HepG2 (cell line): Measurements from ENCODE around the gene NOP9. TPM values are rescaled to one million over a fixed set of nuclear protein-coding genes. Genes with fewer than 3 reads are reported as not detected.

ENCODE experiments used
- CCAR2 ChIP-seq: fragments of 200-400 bp; formaldehyde crosslinking; optimal IDR thresholded peaks from 2 replicates; pipeline ENCODE3; 2018; ENCODE audit warnings: low read depth, mild to moderate bottlenecking, low read length, moderate library complexity
- ETV5 ChIP-seq: IDR thresholded peaks from 2 replicates; pipeline ENCODE4 v1.6.1; 2018; ENCODE audit warnings: missing biosample characterization, missing genetic modification reagents, inconsistent platforms, borderline replicate concordance
- HOXA3 ChIP-seq: sonication (generic); formaldehyde crosslinking; IDR thresholded peaks from 2 replicates; pipeline ENCODE4 v1.5.0; 2020; ENCODE audit warnings: missing genetic modification reagents
- KDM3A ChIP-seq: IDR thresholded peaks from 2 replicates; pipeline ENCODE4 v1.6.1; 2018; ENCODE audit warnings: low read depth, missing compliant biosample characterization
- MIXL1 ChIP-seq: IDR thresholded peaks from 2 replicates; pipeline ENCODE4 v1.6.1; 2016
- PHF21A ChIP-seq: sonication (generic); formaldehyde crosslinking; IDR thresholded peaks from 2 replicates; pipeline ENCODE4 v1.5.0; 2020; ENCODE audit warnings: mild to moderate bottlenecking, missing genetic modification reagents
- SMC3 ChIP-seq: IDR thresholded peaks from 2 replicates; pipeline ENCODE4 v1.6.1; 2011; ENCODE audit warnings: low read length, improper control_type of control experiment
- SP1 ChIP-seq, 2 experiments: fragments of 450-650 bp in 1 of 2; sonication (generic) in 1 of 2; formaldehyde crosslinking in 1 of 2; IDR thresholded peaks; 2 replicates each; pipeline versions ENCODE4 v1.4.0 to v1.6.1; 2016 to 2020; ENCODE audit warnings: missing genetic modification reagents in 1 of 2
- SRSF9 ChIP-seq: fragments of 200-400 bp; formaldehyde crosslinking; IDR thresholded peaks from 2 replicates; pipeline ENCODE4 v1.6.1; 2018; ENCODE audit warnings: borderline replicate concordance, mild to moderate bottlenecking, low read depth, low read length; ENCODE audit not compliant: insufficient read depth, poor library complexity, severe bottlenecking
- XBP1 ChIP-seq: sonication (generic); formaldehyde crosslinking; IDR thresholded peaks from 2 replicates; pipeline ENCODE4 v1.5.0; 2020; ENCODE audit warnings: missing genetic modification reagents
- ZFY ChIP-seq: sonication (generic); formaldehyde crosslinking; IDR thresholded peaks from 2 replicates; pipeline ENCODE4 v1.4.0; 2020; ENCODE audit warnings: missing genetic modification reagents
- ZMYM2 ChIP-seq: sonication (generic); formaldehyde crosslinking; IDR thresholded peaks from 2 replicates; pipeline ENCODE4 v1.8.0; 2022; ENCODE audit warnings: mild to moderate bottlenecking, missing genetic modification reagents
- ZNF121 ChIP-seq: sonication (generic); formaldehyde crosslinking; IDR thresholded peaks from 2 replicates; pipeline ENCODE4 v1.5.0; 2020; ENCODE audit warnings: mild to moderate bottlenecking, missing genetic modification reagents
- ZNF3 ChIP-seq: IDR thresholded peaks from 2 replicates; pipeline ENCODE4 v1.7.0; 2017; ENCODE audit warnings: inconsistent platforms
- ZNF75D ChIP-seq: sonication (generic); formaldehyde crosslinking; IDR thresholded peaks from 2 replicates; pipeline ENCODE4 v1.8.1; 2023; ENCODE audit warnings: missing genetic modification reagents, mild to moderate bottlenecking, borderline replicate concordance
- polyA plus RNA-seq, 8 experiments: library from polyadenylated mRNA; depleted of rRNA in 3 of 8; stranded (reverse) in 7 of 8; unstranded in 1 of 8; fragments of >200 nt; fragmentation: Illumina TruSeq in 4 of 8; extraction: Trizol in 4 of 8; gene quantifications; 2 replicates each; pipeline versions ENCODE4 v1.2.1 to v1.2.3, GENCODE V29; 2011 to 2016; ENCODE audit warnings: low read depth in 4 of 8, missing spikeins in 1 of 8, mixed read lengths in 1 of 8; ENCODE audit not compliant: insufficient read depth in 1 of 8
- total RNA-seq, 5 experiments: library from RNA; depleted of rRNA; stranded (reverse); fragments of >200 nt; fragmentation: Illumina TruSeq; extraction: Trizol; gene quantifications; 2 replicates each; pipeline ENCODE4 v1.2.3, GENCODE V29; 2016; ENCODE audit warnings: low read depth in 1 of 5
- TF ChIP-seq, protein P1 (sequence below): sonication (generic); formaldehyde crosslinking; IDR thresholded peaks from 2 replicates; pipeline ENCODE4 v1.4.0; 2020; ENCODE audit warnings: low read depth, missing genetic modification reagents
- TF ChIP-seq, protein P2 (sequence below): IDR thresholded peaks from 2 replicates; pipeline ENCODE4 v1.6.1; 2016; ENCODE audit warnings: low read depth, control low read depth
- TF ChIP-seq, protein P3 (sequence below): sonication (generic); formaldehyde crosslinking; IDR thresholded peaks from 2 replicates; pipeline ENCODE4 v1.5.0; 2020; ENCODE audit warnings: missing genetic modification reagents, mild to moderate bottlenecking, borderline replicate concordance
- TF ChIP-seq, protein P4 (sequence below): sonication (generic); formaldehyde crosslinking; IDR thresholded peaks from 2 replicates; pipeline ENCODE4 v1.4.0; 2020; ENCODE audit warnings: missing genetic modification reagents
- TF ChIP-seq, protein P5 (sequence below): sonication (generic); formaldehyde crosslinking; IDR thresholded peaks from 2 replicates; pipeline ENCODE4 v1.4.0; 2020; ENCODE audit warnings: mild to moderate bottlenecking, missing genetic modification reagents
- TF ChIP-seq, protein P6 (sequence below): sonication (generic); formaldehyde crosslinking; IDR thresholded peaks from 2 replicates; pipeline ENCODE4 v1.4.0; 2020; ENCODE audit warnings: missing genetic modification reagents; ENCODE audit errors: not compliant biosample characterization

NOP9 gene
- total and polyA plus RNA-seq, 2 of the 13 experiments (the other 11 are each of a cell fraction or from before 2014, with no cell fraction given), result 24.5 to 61.6 TPM

DNA sequence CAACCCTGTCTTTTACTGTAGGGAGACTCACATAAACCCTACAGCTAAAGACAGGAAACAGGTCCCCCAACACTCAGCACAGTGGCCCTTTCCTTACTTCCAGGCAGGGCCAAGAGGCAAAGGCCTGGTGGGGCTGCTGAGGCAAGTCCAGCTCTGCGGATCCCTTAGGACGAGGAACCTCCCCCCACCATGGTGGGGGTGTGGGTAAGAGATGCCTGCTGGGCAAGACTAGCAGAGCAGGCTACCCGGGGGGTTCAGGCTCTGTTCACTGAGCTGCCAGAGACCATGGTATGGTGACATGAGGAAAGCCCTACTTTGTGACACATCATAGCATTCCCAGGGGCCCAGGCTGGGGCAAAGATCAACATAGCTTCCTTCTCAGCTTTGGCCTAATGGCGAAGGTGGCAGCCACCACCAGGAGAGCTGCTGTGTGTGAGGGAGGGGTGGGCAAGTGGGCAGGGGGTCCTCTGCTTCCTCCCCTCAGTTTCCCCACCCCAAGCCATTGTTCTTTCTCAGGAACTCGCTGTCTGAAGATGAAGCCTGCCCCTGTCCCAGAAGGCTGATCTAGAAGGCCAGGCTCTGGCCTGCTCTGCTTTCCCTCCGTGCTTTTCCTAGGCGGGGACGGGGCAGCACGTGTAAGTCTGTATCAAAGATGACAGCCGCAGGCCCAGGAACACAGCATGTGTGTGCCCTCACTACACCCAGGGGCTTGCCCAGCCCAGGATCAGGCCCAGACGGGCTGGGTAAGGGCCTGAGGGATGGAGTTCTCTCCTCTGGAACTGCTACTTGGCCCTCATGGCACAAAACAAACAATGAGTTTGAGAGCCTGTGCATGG lies 47.1 kb upstream of the NOP9 start (continued):
- TF ChIP-seq, protein P1, sequence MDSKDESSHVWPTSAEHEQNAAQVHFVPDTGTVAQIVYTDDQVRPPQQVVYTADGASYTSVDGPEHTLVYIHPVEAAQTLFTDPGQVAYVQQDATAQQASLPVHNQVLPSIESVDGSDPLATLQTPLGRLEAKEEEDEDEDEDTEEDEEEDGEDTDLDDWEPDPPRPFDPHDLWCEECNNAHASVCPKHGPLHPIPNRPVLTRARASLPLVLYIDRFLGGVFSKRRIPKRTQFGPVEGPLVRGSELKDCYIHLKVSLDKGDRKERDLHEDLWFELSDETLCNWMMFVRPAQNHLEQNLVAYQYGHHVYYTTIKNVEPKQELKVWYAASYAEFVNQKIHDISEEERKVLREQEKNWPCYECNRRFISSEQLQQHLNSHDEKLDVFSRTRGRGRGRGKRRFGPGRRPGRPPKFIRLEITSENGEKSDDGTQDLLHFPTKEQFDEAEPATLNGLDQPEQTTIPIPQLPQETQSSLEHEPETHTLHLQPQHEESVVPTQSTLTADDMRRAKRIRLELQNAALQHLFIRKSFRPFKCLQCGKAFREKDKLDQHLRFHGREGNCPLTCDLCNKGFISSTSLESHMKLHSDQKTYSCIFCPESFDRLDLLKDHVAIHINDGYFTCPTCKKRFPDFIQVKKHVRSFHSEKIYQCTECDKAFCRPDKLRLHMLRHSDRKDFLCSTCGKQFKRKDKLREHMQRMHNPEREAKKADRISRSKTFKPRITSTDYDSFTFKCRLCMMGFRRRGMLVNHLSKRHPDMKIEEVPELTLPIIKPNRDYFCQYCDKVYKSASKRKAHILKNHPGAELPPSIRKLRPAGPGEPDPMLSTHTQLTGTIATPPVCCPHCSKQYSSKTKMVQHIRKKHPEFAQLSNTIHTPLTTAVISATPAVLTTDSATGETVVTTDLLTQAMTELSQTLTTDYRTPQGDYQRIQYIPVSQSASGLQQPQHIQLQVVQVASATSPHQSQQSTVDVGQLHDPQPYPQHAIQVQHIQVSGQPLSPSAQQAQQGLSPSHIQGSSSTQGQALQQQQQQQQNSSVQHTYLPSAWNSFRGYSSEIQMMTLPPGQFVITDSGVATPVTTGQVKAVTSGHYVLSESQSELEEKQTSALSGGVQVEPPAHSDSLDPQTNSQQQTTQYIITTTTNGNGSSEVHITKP (CRISPR knock-in tag), result peak; percentile 83
- TF ChIP-seq, protein P2, sequence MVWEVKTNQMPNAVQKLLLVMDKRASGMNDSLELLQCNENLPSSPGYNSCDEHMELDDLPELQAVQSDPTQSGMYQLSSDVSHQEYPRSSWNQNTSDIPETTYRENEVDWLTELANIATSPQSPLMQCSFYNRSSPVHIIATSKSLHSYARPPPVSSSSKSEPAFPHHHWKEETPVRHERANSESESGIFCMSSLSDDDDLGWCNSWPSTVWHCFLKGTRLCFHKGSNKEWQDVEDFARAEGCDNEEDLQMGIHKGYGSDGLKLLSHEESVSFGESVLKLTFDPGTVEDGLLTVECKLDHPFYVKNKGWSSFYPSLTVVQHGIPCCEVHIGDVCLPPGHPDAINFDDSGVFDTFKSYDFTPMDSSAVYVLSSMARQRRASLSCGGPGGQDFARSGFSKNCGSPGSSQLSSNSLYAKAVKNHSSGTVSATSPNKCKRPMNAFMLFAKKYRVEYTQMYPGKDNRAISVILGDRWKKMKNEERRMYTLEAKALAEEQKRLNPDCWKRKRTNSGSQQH (CRISPR knock-in tag), result peak; percentile 92
- no peak for TF ChIP-seq ZNF3
- TF ChIP-seq HOXA3, result peak; percentile 82
- TF ChIP-seq, protein P3, sequence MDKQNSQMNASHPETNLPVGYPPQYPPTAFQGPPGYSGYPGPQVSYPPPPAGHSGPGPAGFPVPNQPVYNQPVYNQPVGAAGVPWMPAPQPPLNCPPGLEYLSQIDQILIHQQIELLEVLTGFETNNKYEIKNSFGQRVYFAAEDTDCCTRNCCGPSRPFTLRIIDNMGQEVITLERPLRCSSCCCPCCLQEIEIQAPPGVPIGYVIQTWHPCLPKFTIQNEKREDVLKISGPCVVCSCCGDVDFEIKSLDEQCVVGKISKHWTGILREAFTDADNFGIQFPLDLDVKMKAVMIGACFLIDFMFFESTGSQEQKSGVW (CRISPR knock-in tag), result no peak
- TF ChIP-seq, protein P4, sequence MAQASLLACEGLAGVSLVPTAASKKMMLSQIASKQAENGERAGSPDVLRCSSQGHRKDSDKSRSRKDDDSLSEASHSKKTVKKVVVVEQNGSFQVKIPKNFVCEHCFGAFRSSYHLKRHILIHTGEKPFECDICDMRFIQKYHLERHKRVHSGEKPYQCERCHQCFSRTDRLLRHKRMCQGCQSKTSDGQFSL (CRISPR knock-in tag), result peak; percentile 84
- TF ChIP-seq PHF21A, result no peak
- TF ChIP-seq, protein P5, sequence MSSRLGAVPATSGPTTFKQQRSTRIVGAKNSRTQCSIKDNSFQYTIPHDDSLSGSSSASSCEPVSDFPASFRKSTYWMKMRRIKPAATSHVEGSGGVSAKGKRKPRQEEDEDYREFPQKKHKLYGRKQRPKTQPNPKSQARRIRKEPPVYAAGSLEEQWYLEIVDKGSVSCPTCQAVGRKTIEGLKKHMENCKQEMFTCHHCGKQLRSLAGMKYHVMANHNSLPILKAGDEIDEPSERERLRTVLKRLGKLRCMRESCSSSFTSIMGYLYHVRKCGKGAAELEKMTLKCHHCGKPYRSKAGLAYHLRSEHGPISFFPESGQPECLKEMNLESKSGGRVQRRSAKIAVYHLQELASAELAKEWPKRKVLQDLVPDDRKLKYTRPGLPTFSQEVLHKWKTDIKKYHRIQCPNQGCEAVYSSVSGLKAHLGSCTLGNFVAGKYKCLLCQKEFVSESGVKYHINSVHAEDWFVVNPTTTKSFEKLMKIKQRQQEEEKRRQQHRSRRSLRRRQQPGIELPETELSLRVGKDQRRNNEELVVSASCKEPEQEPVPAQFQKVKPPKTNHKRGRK, result peak; percentile 53; the same call in 1 of the 2 replicates
- peak; percentile 65; the same call in 1 of the 2 replicates for TF ChIP-seq KDM3A
- no peak for TF ChIP-seq CCAR2
- TF ChIP-seq XBP1 (CRISPR knock-in tag), result peak; percentile 77; the same call in 1 of the 2 replicates
- no peak for TF ChIP-seq SP1 (IDR thresholded peaks at IDR 0.05)
- no peak for TF ChIP-seq SP1 (CRISPR knock-in tag; IDR thresholded peaks at IDR 0.05)
- no peak for TF ChIP-seq ZNF75D (CRISPR knock-in tag)
- TF ChIP-seq SRSF9, result no peak
- TF ChIP-seq, protein P6, sequence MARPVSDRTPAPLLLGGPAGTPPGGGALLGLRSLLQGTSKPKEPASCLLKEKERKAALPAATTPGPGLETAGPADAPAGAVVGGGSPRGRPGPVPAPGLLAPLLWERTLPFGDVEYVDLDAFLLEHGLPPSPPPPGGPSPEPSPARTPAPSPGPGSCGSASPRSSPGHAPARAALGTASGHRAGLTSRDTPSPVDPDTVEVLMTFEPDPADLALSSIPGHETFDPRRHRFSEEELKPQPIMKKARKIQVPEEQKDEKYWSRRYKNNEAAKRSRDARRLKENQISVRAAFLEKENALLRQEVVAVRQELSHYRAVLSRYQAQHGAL (CRISPR knock-in tag), result no peak
- TF ChIP-seq ETV5, result peak; percentile 61
- peak; percentile 78 for TF ChIP-seq ZFY (CRISPR knock-in tag)
- TF ChIP-seq MIXL1, result no peak
- TF ChIP-seq SMC3, result no peak
- no peak for TF ChIP-seq ZMYM2 (CRISPR knock-in tag)
- TF ChIP-seq ZNF121 (CRISPR knock-in tag), result no peak
